IMR-90 (cell line): ENCODE results near the gene MFSD6. TPM values are rescaled to one million over a fixed set of nuclear protein-coding genes. Genes with fewer than 3 reads are reported as not detected.

Experiments used
- ATAC-seq: fragments of 200-7000 bp; cut with Tn5 transposase; 2 replicates; pipeline ENCODE4 v1.9.1; 2020; ENCODE audit warnings: low read depth, mild to moderate bottlenecking, moderate library complexity
- BruUV-seq: library from RNA; stranded (reverse); fragments of 400-500 nt; replicated peaks from 2 replicates; lab custom pipeline; 2021; lab: Mats Ljungman, UMichigan
- CTCF ChIA-PET: fragments of 300-600 bp; formaldehyde crosslinking; extraction: SDS; loops from one replicate; lab custom pipeline; 2021; ENCODE audit warnings: antibody characterized with exemption; lab: Yijun Ruan, JAX
- POLR2A ChIA-PET: fragments of 300-600 bp; sonication (Branson Sonifier 250); formaldehyde crosslinking; loops from one replicate; lab custom pipeline; 2022; ENCODE audit warnings: antibody characterized with exemption; ENCODE audit not compliant: unreplicated experiment; lab: Charles Lee
- DNase-seq: peaks from one replicate; pipeline ENCODE4 v3.0.0; 2013
- H2AFZ ChIP-seq: replicated peaks from 2 replicates; pipeline ENCODE3; 2013; ENCODE audit warnings: low read length, mild to moderate bottlenecking; ENCODE audit not compliant: poor library complexity
- H2AK5ac ChIP-seq: 2 replicates; pipeline ENCODE4 v1.6.1; 2013; ENCODE audit warnings: low read depth, low read length, inconsistent platforms
- H2AK9ac ChIP-seq: replicated peaks from 2 replicates; pipeline ENCODE3; 2013; ENCODE audit warnings: mild to moderate bottlenecking, low read depth, low read length, moderate library complexity; ENCODE audit not compliant: poor library complexity
- H2BK120ac ChIP-seq: 2 replicates; pipeline ENCODE4 v1.6.1; 2013; ENCODE audit warnings: low read depth, low read length, inconsistent platforms
- H2BK15ac ChIP-seq: 3 replicates; pipeline ENCODE4 v1.6.1; 2013; ENCODE audit warnings: low read depth, low read length, inconsistent platforms
- H2BK20ac ChIP-seq: 2 replicates; pipeline ENCODE4 v1.6.1; 2013; ENCODE audit warnings: low read depth, mild to moderate bottlenecking, inconsistent platforms, low read length, moderate library complexity
- H2BK5ac ChIP-seq: 2 replicates; pipeline ENCODE4 v1.6.1; 2013; ENCODE audit warnings: mild to moderate bottlenecking, low read depth, low read length, inconsistent platforms; ENCODE audit not compliant: poor library complexity, severe bottlenecking
- H3K14ac ChIP-seq: replicated peaks from 2 replicates; pipeline ENCODE4 v1.6.1; 2013; ENCODE audit warnings: low read depth, low read length, inconsistent platforms
- H3K18ac ChIP-seq: 2 replicates; pipeline ENCODE4 v1.6.1; 2013; ENCODE audit warnings: low read depth, low read length, control low read depth
- H3K23ac ChIP-seq: 2 replicates; pipeline ENCODE4 v1.6.1; 2013; ENCODE audit warnings: low read depth, low read length, inconsistent platforms
- H3K27ac ChIP-seq: 2 replicates; pipeline ENCODE4 v1.5.1; 2013; ENCODE audit warnings: mild to moderate bottlenecking, control low read depth, low read length; ENCODE audit not compliant: insufficient read depth
- H3K27me3 ChIP-seq: 2 replicates; pipeline ENCODE4 v1.6.1; 2013; ENCODE audit warnings: low read length; ENCODE audit not compliant: control insufficient read depth, insufficient read depth
- H3K36me3 ChIP-seq: 2 replicates; pipeline ENCODE4 v1.6.1; 2013; ENCODE audit warnings: low read length, mixed read lengths; ENCODE audit not compliant: control insufficient read depth, insufficient read depth
- H3K4ac ChIP-seq: 2 replicates; pipeline ENCODE4 v1.6.1; 2013; ENCODE audit warnings: low read depth, low read length, inconsistent platforms
- H3K4me1 ChIP-seq: 2 replicates; pipeline ENCODE4 v1.6.1; 2013; ENCODE audit warnings: low read length, mixed read lengths; ENCODE audit not compliant: control insufficient read depth, insufficient read depth
- H3K4me2 ChIP-seq: 2 replicates; pipeline ENCODE4 v1.6.1; 2013; ENCODE audit warnings: low read depth, mild to moderate bottlenecking, control low read depth, low read length, moderate library complexity
- H3K4me3 ChIP-seq: 2 replicates; pipeline ENCODE4 v1.5.1; 2013; ENCODE audit warnings: low read depth, mild to moderate bottlenecking, control low read depth, low read length, moderate library complexity; ENCODE audit not compliant: insufficient read depth
- H3K56ac ChIP-seq: 2 replicates; pipeline ENCODE4 v1.6.1; 2013; ENCODE audit warnings: low read length, inconsistent platforms; ENCODE audit not compliant: insufficient read depth; ENCODE audit errors: extremely low read depth
- H3K79me1 ChIP-seq, 2 experiments: 2 replicates each; pipeline ENCODE4 v1.6.1; 2013; ENCODE audit warnings: low read length in 2 of 2, inconsistent platforms in 1 of 2, low read depth in 1 of 2
- H3K9ac ChIP-seq: 2 replicates; pipeline ENCODE4 v1.6.1; 2013; ENCODE audit warnings: low read depth, low read length, control low read depth
- H3K9me1 ChIP-seq: 2 replicates; pipeline ENCODE4 v1.6.1; 2013; ENCODE audit warnings: low read length, inconsistent platforms; ENCODE audit not compliant: insufficient read depth
- H3K9me3 ChIP-seq: 2 replicates; pipeline ENCODE4 v1.6.1; 2013; ENCODE audit warnings: low read length; ENCODE audit not compliant: control insufficient read depth, insufficient read depth
- H4K20me1 ChIP-seq: 2 replicates; pipeline ENCODE4 v1.6.1; 2013; ENCODE audit warnings: low read length, inconsistent platforms; ENCODE audit not compliant: insufficient read depth
- H4K5ac ChIP-seq: 2 replicates; pipeline ENCODE4 v1.6.1; 2013; ENCODE audit warnings: mild to moderate bottlenecking, low read depth, low read length, control low read depth
- H4K8ac ChIP-seq, 2 experiments: 2 replicates each; pipeline ENCODE4 v1.6.1; 2013; ENCODE audit warnings: low read depth in 2 of 2, low read length in 2 of 2, control low read depth in 1 of 2, inconsistent platforms in 1 of 2
- H4K91ac ChIP-seq: 2 replicates; pipeline ENCODE4 v1.6.1; 2013; ENCODE audit warnings: low read depth, low read length, inconsistent platforms; ENCODE audit not compliant: insufficient read depth
- CEBPB ChIP-seq: IDR thresholded peaks from 2 replicates; pipeline ENCODE4 v1.6.1; 2012; ENCODE audit warnings: low read depth, low read length, improper control_type of control experiment
- FOS ChIP-seq: fragments of 150-350 bp; IDR thresholded peaks from 2 replicates; pipeline ENCODE4 v1.6.1; 2016; ENCODE audit warnings: low read depth, low read length
- MAFK ChIP-seq: IDR thresholded peaks from 2 replicates; pipeline ENCODE4 v1.6.1; 2012; ENCODE audit warnings: low read depth, low read length, improper control_type of control experiment
- NFE2L2 ChIP-seq: fragments of 150-350 bp; IDR thresholded peaks from 2 replicates; pipeline ENCODE4 v1.6.1; 2016; ENCODE audit warnings: low read depth, mild to moderate bottlenecking, low read length
- POLR2A ChIP-seq: IDR thresholded peaks from 2 replicates; pipeline ENCODE4 v1.6.1; 2012; ENCODE audit warnings: mild to moderate bottlenecking, low read depth, low read length
- RCOR1 ChIP-seq: IDR thresholded peaks from 2 replicates; pipeline ENCODE4 v1.6.1; 2012; ENCODE audit warnings: mild to moderate bottlenecking, low read length, improper control_type of control experiment; ENCODE audit not compliant: insufficient replicate concordance
- dilution Hi-C: fragments of 300-500 bp; cut with HindIII; formaldehyde crosslinking; loops from one replicate; pipeline ENCODE4 v1.14.3; 2018; ENCODE audit warnings: low sequenced_read_pairs; ENCODE audit not compliant: unreplicated experiment
- in situ Hi-C: fragments of 300-500 bp; cut with MboI; formaldehyde crosslinking; loops from 3 replicates; pipeline ENCODE4 v1.14.3; 2019; ENCODE audit warnings: low sequenced_read_pairs, inconsistent platforms, mixed read lengths
- intact Hi-C: fragments of 100-400 bp; cut with micrococcal nuclease; formaldehyde crosslinking; loops from 2 replicates; pipeline ENCODE4 v1.10.0; 2022
- polyA plus RNA-seq, 3 experiments: library from polyadenylated mRNA; depleted of rRNA; stranded (reverse); fragments of >200 nt; gene quantifications; 2 replicates each; pipeline ENCODE4 v1.2.3, GENCODE V29; 2012; ENCODE audit warnings: low replicate concordance in 1 of 3
- total RNA-seq: library from RNA; depleted of rRNA; stranded (reverse); fragments of >200 nt; gene quantifications from 2 replicates; pipeline ENCODE4 v1.2.3, GENCODE V29; 2012
- TF ChIP-seq, protein P1 (sequence below): fragments of 150-350 bp; IDR thresholded peaks from 2 replicates; pipeline ENCODE4 v1.6.1; 2017; ENCODE audit warnings: mild to moderate bottlenecking, antibody characterized with exemption, low read length, low read depth
- TF ChIP-seq, protein P2 (sequence below): fragments of 150-350 bp; IDR thresholded peaks from 2 replicates; pipeline ENCODE4 v1.6.1; 2016; ENCODE audit warnings: low read depth, mild to moderate bottlenecking, low read length, moderate library complexity, borderline replicate concordance

The MFSD6 gene
- total and polyA plus RNA-seq, 2 of the 4 experiments (the other 2 are of a cell fraction) = 4.2 to 7.7 TPM

DNA sequence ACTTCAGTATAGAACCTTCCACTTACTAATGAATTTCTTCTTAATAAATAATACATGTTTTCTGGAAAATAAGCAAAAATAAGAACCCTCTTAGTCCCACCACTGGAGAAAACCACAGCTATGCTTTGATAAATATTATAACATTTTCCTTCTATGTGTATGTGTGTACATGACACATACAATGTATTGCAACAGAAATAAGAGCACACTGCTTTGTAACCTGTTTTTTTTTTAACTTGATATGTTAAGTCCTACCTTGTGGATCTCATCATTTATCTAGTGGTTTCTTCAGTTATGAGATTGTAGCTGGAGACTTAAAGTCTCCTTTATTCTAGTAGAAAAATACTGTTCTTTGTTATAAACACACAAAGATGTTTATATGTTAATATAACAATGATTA, 47.6 kb upstream of the MFSD6 start:
- no peak for TF ChIP-seq NFE2L2
- no peak for TF ChIP-seq POLR2A
- TF ChIP-seq FOS = no peak
- TF ChIP-seq, protein P1, sequence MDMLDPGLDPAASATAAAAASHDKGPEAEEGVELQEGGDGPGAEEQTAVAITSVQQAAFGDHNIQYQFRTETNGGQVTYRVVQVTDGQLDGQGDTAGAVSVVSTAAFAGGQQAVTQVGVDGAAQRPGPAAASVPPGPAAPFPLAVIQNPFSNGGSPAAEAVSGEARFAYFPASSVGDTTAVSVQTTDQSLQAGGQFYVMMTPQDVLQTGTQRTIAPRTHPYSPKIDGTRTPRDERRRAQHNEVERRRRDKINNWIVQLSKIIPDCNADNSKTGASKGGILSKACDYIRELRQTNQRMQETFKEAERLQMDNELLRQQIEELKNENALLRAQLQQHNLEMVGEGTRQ = no peak
- TF ChIP-seq RCOR1 = no peak
- TF ChIP-seq, protein P2, sequence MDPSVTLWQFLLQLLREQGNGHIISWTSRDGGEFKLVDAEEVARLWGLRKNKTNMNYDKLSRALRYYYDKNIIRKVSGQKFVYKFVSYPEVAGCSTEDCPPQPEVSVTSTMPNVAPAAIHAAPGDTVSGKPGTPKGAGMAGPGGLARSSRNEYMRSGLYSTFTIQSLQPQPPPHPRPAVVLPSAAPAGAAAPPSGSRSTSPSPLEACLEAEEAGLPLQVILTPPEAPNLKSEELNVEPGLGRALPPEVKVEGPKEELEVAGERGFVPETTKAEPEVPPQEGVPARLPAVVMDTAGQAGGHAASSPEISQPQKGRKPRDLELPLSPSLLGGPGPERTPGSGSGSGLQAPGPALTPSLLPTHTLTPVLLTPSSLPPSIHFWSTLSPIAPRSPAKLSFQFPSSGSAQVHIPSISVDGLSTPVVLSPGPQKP = no peak
- no peak for TF ChIP-seq MAFK
- TF ChIP-seq CEBPB = peak; percentile 68

More for the DNA sequence above, 47.6 kb upstream of the MFSD6 start:
- Histone ChIP-seq H2AK5ac (no peak overlapping the region), H2BK20ac (no peak overlapping the region), H4K20me1 (no peaks in the 10 kb centered on the region), H3K56ac (no peak overlapping the region), H3K27me3 (no peaks in the 10 kb centered on the region), H3K9ac (no peak overlapping the region), H4K8ac (no peak overlapping the region), H2BK120ac (no peak overlapping the region), H3K4me1 (peaks cover 10% of the 10 kb centered on the region), H4K91ac (no peak overlapping the region), H2AFZ (no peak overlapping the region), H3K23ac (no peak overlapping the region), H3K4ac (no peak overlapping the region), H3K4me3 (no peak overlapping the region), H2BK5ac (no peak overlapping the region), H3K18ac (no peak overlapping the region), H3K36me3 (peaks cover 3% of the 10 kb centered on the region; the same call in 1 of the 2 replicates), H4K5ac (no peak overlapping the region), H3K27ac (no peak overlapping the region), H3K9me3 (no peaks in the 10 kb centered on the region), H2BK15ac (no peak overlapping the region), H3K4me2 (no peak overlapping the region), H3K79me1 (peaks cover 14 to 20% of the 10 kb centered on the region in 2 experiments), H3K9me1 (peaks cover 4% of the 10 kb centered on the region; the same call in 1 of the 2 replicates), H3K14ac (no peak overlapping the region), H2AK9ac (no peak overlapping the region)
- ATAC-seq = no peak
- dilution Hi-C loops = no loop called here
- in situ Hi-C loops = no loop called here
- peak; percentile 22 for DNase-seq
- no TSS peak for BruUV-seq
- ChIA-PET POLR2A (no interaction called here), CTCF (interaction anchor here (1.2 kb wide), 3 partner anchors 16 to 41 kb away, joined by 3 to 4 read pairs (median 4); partner anchors contain the start of gene HIBCH)
- intact Hi-C loops = no loop called here
